T-helper 2 cell treated with Interferon-gamma antibody and Interleukin-4, amounts not matched to agents 5 μg/mL and 100 μg/mL, for 36 hours (primary cell): ENCODE measurements around the gene BTBD10.

Source experiments
- DNase-seq: peaks from one replicate; pipeline ENCODE4 v3.0.0; 2021; ENCODE audit warnings: low spot score
- H3K27ac Mint-ChIP-seq: one replicate; pipeline ENCODE4 v1.8.0; 2021; ENCODE audit warnings: mild to moderate bottlenecking, mixed read lengths
- H3K27me3 Mint-ChIP-seq: one replicate; pipeline ENCODE4 v1.8.0; 2021; ENCODE audit warnings: low read depth, mixed read lengths
- H3K36me3 Mint-ChIP-seq: one replicate; pipeline ENCODE4 v1.8.0; 2021; ENCODE audit warnings: low read depth, mixed read lengths
- H3K4me1 Mint-ChIP-seq: one replicate; pipeline ENCODE4 v1.8.0; 2021; ENCODE audit warnings: low read depth, mixed read lengths
- H3K4me3 Mint-ChIP-seq: one replicate; pipeline ENCODE4 v1.8.0; 2022; ENCODE audit warnings: mild to moderate bottlenecking, moderate library complexity, mixed read lengths
- H3K9me3 Mint-ChIP-seq: one replicate; pipeline ENCODE4 v1.8.0; 2021; ENCODE audit warnings: mixed read lengths

Gene BTBD10

DNA sequence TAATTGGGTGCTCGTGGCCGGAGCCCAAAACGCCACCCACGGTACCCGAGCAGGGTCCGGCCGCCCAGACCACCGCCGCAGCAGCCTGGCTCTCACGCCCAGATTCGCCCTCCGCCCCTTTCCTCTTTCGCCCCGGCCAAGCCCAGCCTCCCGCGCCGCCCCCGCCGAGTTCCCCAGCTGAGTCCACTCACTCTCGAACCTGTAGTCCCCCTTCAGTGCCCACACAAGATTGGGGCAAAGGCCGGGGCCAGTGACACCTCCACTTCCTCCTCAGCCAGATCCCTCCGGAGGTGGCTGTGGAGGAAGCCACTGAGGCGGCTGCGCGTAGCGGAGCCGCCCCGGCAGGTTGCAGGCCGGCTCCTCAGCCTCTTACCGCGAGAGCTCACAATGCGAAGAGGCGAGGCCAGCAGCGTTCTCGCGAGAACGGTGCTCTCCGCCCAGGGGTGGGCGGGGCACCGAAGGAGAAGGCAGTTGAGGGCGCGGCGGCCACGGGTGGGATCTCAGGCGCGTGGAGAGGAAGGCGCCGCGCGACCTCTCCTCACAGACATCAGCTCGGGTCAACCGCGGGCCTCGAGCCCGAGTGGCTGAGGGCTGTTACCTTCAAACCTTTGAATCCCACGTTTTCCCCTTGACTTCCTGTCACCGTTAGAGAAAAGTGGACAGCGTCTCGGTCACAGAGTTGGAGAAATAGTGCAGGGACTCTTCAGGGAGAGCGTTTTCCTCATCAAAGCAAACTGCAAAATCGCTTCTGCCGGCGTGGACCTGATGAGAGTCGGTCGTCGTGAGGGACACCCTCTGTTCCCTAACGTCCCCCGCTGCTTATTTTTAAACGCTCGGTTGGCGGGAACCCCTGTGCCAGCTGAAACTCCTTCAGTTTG, at the start of gene BTBD10:
Gene BTBD10 (minus strand): TSS at position 322 of the 878 bp plus-strand sequence. CDS start 18,098 bp downstream, outside the sequence.
- H3K9me3 Mint-ChIP-seq: no peaks in the 10 kb centered on the region
- peaks cover 34% of the 10 kb centered on the region for H3K4me1 Mint-ChIP-seq
- no peaks in the 10 kb centered on the region for H3K27me3 Mint-ChIP-seq
- DNase-seq: peak; percentile 92
- H3K27ac Mint-ChIP-seq: peak within 1 kb of the TSS; percentile 99
- H3K36me3 Mint-ChIP-seq: peaks cover 5% of the 10 kb centered on the region
- H3K4me3 Mint-ChIP-seq: peak within 1 kb of the TSS; percentile 99

DNA sequence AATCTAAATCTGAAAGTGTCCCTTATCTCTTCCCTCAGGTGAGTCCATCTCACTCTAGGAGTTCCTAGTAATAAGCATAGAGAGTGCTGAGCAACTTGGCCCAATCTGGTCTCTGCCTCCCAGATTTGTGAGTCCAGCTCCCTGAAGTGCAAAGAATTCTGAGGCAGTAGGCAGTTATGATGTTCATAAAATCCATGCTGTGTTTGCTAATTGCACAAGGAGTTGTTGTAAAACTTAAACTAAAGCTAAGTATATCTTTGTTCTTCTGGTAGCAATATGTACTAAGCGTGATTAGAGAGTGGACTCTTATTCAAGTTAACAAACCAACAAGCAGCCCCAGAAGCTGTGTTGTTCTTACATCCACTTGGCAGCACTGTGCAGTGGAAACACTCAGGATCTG, 40.4 kb upstream of the BTBD10 start:
- Mint-ChIP-seq H3K4me3 (no peak overlapping the region), H3K27me3 (peaks cover 6% of the 10 kb centered on the region), H3K36me3 (no peaks in the 10 kb centered on the region), H3K27ac (no peak overlapping the region), H3K4me1 (no peaks in the 10 kb centered on the region), H3K9me3 (no peaks in the 10 kb centered on the region)
- DNase-seq: no peak

DNA sequence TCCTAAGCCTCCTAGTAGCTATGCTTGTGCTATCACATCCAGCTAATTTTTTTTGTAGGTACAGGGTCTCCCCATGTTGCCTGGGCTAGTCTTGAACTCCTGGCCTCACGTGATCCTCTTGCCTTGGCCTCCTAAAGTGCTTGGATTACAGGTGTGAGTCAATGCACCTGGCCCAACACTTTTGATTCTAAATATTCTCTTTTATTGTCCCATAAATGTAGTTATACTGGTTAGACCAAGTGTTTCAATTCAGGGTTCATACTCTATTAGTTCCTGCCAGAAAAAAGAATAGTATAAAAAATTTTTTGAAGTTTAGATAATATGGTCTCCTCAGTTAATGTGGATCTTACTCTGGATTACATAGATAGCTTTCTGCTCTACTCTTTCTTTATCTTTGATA, 39.5 kb upstream of the BTBD10 start:
- Mint-ChIP-seq H3K27me3 (peaks cover 6% of the 10 kb centered on the region), H3K9me3 (no peaks in the 10 kb centered on the region), H3K4me3 (no peak overlapping the region), H3K4me1 (no peaks in the 10 kb centered on the region), H3K36me3 (no peaks in the 10 kb centered on the region), H3K27ac (no peak overlapping the region)
- DNase-seq: no peak

DNA sequence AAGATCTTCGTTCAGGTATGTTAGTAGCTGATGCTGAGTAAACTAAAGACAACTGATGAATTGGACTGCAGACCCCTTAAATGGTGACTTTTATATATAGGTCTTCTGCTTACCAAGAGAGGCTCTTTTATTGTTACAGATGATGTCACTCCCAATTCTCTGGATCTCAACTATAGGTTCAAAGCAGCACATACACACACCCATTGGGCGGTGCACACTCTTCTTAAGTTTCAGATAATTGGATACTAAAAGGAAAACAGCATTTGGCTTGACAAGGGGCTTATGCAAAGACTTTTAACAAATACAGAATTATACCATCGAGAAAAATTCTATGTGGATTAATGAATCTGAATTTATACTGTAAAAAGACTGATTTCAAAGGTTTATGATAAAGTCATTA, 32.9 kb upstream of the BTBD10 start, which contains the start of gene PTH:
Gene PTH (minus strand): TSS at position 69 of the 400 bp plus-strand sequence. CDS start 3,142 bp downstream, outside the sequence.
- no peaks in the 10 kb centered on the region for H3K36me3 Mint-ChIP-seq
- H3K4me1 Mint-ChIP-seq: no peaks in the 10 kb centered on the region
- DNase-seq: no peak
- no peaks in the 10 kb centered on the region for H3K9me3 Mint-ChIP-seq
- no peak within 1 kb of the TSS for H3K27ac Mint-ChIP-seq
- H3K4me3 Mint-ChIP-seq: no peak within 1 kb of the TSS
- peaks cover 17% of the 10 kb centered on the region for H3K27me3 Mint-ChIP-seq

DNA sequence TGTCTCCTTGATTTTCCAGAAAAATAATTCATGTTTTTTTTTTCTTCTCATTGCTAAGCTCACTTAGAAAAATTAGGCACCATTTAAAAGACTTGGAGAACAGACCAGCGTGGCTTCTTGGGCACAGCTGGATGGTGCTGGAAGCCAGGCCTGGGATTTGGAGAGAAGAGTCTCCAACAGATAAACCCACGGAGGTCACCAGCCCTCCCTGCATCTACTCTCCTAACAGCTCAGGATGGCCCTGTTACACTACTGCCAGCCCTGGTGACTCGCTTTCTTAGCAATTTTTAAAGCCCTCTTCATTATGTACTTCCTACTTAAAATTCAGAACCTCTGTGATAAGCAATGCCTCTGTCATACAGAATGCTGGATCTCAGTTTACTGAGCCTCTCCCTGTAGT, 31.0 kb upstream of the BTBD10 start:
- Mint-ChIP-seq H3K9me3 (no peaks in the 10 kb centered on the region), H3K4me3 (no peak overlapping the region), H3K36me3 (no peaks in the 10 kb centered on the region), H3K4me1 (no peaks in the 10 kb centered on the region), H3K27ac (no peak overlapping the region), H3K27me3 (peaks cover 16% of the 10 kb centered on the region)
- DNase-seq: no peak

DNA sequence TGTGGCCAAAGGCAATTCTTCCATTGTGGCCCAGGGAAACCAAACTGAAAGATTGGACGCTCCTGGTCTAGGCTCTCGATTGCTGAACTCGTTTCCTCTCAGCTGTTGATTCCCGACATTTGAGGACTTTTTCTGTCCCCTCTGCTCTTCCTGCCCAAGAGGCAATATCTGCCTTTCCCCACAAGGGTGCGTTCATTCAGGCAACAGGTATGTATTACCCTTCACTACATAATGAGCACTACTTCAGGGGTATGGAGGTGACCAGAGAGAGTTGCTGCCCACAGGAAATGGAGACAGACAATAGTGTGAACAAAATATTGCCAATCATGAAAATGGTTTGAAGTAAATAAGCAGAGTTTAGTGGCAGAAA, 24.6 kb upstream of the BTBD10 start:
- Mint-ChIP-seq H3K27me3 (peaks cover 6% of the 10 kb centered on the region), H3K9me3 (no peaks in the 10 kb centered on the region), H3K4me3 (peak overlapping the region; percentile 58), H3K36me3 (no peaks in the 10 kb centered on the region), H3K27ac (no peak overlapping the region), H3K4me1 (peaks cover 5% of the 10 kb centered on the region)
- no peak for DNase-seq

DNA sequence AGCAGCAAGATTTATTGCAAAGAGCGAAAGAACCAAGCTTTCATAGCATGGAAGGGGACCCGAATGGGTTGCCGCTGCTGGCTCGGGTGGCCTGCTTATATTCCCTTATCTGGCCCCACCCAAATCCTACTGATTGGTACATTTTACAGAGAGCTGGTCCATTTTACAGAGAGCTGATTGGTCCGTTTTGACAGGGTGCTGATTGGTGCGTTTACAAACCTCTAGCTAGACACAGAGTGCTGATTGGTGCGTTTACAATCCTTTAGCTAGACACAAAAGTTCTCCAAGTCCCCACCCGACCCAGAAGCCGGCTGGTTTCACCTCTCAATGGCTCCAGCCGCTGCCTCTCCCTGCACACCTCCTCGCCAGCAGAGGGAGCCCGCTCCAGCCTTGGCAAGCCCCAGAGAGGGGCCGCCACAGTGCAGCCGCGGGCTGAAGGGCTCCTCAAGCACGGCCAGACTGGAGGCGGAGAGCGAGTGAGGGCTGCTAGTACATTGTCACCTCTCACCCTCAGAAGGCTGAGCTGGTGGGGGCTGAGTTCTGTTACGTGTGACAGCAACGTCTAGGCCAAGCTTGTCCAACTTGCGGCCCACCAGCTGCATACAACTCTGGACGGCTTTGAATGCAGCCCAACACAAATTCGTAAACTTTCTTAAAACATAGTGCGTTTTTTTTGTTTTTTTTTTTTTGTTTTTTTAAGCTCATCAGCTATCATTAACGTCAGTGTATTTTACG, 24.1 kb upstream of the BTBD10 start:
- peaks cover 5% of the 10 kb centered on the region for H3K4me1 Mint-ChIP-seq
- no peaks in the 10 kb centered on the region for H3K36me3 Mint-ChIP-seq
- H3K27me3 Mint-ChIP-seq: peaks cover 8% of the 10 kb centered on the region
- H3K9me3 Mint-ChIP-seq: no peaks in the 10 kb centered on the region
- H3K4me3 Mint-ChIP-seq: peak overlapping the region; percentile 58
- H3K27ac Mint-ChIP-seq: no peak overlapping the region
- peak; percentile 45 for DNase-seq

DNA sequence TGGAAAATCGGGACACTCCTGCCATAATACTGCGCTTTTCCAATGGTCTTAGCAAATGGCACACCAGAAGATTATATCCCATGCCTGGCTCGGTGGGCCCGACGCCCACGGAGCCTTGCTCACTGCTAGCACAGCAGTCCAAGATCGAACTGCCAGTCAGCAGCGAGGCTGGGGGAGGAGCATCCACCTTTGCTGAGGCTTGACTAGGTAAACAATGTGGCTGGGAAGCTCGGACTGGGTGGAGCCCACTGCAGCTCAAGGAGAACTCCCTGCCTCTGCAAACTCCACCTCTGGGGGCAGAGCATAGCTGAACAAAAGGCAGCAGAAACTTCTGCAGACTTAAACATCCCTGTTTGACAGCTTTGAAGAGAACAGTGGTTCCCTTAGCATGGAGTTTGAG, 17.2 kb upstream of the BTBD10 start:
- Mint-ChIP-seq H3K27ac (no peak overlapping the region), H3K36me3 (no peaks in the 10 kb centered on the region), H3K9me3 (no peaks in the 10 kb centered on the region), H3K4me3 (no peak overlapping the region), H3K27me3 (peaks cover 6% of the 10 kb centered on the region), H3K4me1 (no peaks in the 10 kb centered on the region)
- DNase-seq: no peak

DNA sequence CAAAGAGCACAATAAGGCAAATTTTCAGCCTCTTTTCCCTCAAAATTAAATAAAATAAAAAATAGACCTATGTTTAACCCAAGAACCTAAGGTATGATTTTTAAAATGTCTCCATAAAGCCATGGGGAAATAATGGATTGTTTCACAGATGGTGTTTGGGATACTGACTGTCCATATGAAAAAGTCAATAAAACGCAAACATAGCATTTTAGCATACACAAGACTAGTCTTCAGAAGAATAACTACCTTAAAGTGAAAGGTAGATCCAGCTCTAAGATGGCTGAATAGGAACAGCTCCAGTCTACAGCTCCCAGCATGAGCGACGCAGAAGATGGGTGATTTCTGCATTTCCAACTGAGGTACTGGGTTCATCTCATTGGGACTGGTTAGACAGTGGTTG, 16.7 kb upstream of the BTBD10 start:
- H3K27ac Mint-ChIP-seq: no peak overlapping the region
- H3K27me3 Mint-ChIP-seq: peaks cover 6% of the 10 kb centered on the region
- no peaks in the 10 kb centered on the region for H3K4me1 Mint-ChIP-seq
- no peak for DNase-seq
- H3K9me3 Mint-ChIP-seq: no peaks in the 10 kb centered on the region
- no peak overlapping the region for H3K4me3 Mint-ChIP-seq
- no peaks in the 10 kb centered on the region for H3K36me3 Mint-ChIP-seq

DNA sequence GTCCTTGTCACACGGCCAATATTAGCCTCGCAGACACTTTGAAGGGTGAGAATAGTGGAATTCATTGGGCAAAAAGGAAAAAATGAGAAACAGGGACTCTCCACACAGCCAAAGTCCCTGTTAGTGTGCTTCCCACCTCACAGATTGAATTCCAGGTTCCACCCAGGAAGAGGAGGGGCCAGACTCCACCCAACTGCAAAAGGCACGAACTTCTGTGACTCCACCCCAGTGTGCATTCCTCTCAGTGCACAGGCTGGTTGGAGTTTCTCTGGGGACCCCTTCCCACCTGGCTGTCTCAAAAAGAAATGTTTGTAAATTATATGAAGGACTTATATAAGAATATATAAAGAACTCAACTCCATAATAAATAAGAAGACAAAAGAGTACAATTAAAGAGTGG, 12.1 kb upstream of the BTBD10 start:
- DNase-seq: no peak
- Mint-ChIP-seq H3K4me1 (no peaks in the 10 kb centered on the region), H3K36me3 (no peaks in the 10 kb centered on the region), H3K27ac (no peak overlapping the region), H3K27me3 (peaks cover 19% of the 10 kb centered on the region), H3K9me3 (no peaks in the 10 kb centered on the region), H3K4me3 (no peak overlapping the region)

DNA sequence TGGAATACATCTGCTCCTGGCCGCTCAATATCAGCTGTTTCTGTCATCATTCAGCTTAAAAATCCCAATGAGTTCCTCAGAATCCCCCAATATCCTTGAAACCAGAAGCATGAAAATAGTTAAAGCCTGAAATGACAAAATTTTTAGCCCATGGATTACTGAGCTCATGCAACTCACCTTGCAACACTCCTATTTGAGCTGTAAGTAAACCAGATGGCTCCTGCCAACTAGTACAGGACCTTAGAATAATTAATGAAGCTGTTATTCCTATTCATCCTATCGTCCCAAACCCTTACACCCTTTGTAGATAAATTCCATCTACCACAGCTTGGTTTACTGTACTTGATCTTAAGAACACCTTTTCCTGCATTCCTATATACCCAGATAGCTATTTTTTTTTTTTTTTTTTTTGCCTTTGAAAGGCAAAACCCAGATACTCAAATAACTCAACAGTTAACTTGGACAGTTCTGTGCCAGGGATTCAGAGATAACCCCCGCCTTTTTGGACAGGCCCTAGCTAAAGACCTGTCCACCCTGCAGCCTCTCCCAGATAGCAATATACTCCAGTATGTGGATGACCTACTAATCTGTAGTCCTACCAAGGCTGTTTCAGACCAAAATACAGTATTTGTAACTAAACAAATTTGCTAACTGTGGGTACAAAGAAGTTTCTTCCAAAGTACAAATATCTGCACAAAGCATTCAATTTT, 10.1 kb upstream of the BTBD10 start:
- Mint-ChIP-seq H3K36me3 (no peaks in the 10 kb centered on the region), H3K4me1 (no peaks in the 10 kb centered on the region), H3K27ac (no peak overlapping the region), H3K4me3 (no peak overlapping the region), H3K27me3 (peaks cover 22% of the 10 kb centered on the region), H3K9me3 (no peaks in the 10 kb centered on the region)
- no peak for DNase-seq

DNA sequence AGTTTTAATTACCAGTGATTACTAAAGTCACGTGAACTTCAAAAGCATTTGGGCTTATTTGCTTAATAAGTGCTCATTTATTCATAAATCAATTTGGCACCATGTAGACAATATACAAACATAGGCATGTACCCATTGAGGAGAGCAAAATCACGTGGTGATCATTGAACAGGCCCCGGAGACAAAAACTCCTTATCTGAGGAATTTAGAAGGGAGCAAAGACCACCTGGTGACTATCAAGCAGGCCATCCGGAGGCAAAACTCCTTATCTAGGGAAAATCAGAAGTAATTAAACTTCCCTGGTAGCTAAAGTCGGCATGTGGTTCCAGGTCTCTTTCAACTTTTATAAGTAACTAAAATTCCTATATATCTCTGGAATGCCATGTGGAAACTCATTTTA, 5.7 kb upstream of the BTBD10 start:
- H3K27ac Mint-ChIP-seq: no peak overlapping the region
- DNase-seq: no peak
- H3K36me3 Mint-ChIP-seq: no peaks in the 10 kb centered on the region
- peaks cover 16% of the 10 kb centered on the region for H3K27me3 Mint-ChIP-seq
- peaks cover 9% of the 10 kb centered on the region for H3K4me1 Mint-ChIP-seq
- H3K9me3 Mint-ChIP-seq: no peaks in the 10 kb centered on the region
- no peak overlapping the region for H3K4me3 Mint-ChIP-seq

DNA sequence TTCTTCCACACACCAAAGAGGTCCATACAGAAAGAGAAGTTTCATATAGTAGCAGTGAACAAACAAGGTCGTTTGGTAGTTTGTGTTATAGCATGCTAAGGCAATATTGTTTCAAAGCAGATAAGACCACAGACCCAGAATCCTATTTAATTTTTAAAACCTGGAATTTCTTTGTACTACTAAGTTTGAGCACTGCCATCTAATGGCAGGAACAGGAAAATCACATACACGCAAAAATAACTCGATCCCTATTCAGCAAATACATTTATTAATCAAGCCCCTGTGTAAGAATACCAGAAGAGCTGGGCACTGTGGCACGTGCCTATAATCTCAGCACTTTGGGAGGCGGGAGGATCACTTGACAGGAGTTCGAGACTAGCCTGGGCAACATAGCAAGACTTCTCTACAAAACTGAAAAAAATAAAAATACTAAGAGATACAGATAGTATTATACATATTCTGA, 2.9 kb upstream of the BTBD10 start:
- no peak for DNase-seq
- no peaks in the 10 kb centered on the region for H3K9me3 Mint-ChIP-seq

More for the DNA sequence above, 2.9 kb upstream of the BTBD10 start:
- no peak overlapping the region for H3K4me3 Mint-ChIP-seq
- H3K36me3 Mint-ChIP-seq: peaks cover 2% of the 10 kb centered on the region
- no peak overlapping the region for H3K27ac Mint-ChIP-seq
- peaks cover 6% of the 10 kb centered on the region for H3K27me3 Mint-ChIP-seq
- peaks cover 23% of the 10 kb centered on the region for H3K4me1 Mint-ChIP-seq
